A673 (cell line): Measurements from ENCODE around the gene ZNF566.

ENCODE experiments used
- EZH2 ChIP-seq: fragments of 200-600 bp; sonication (generic); IDR thresholded peaks from 2 replicates; pipeline ENCODE4 v1.6.1; 2017; ENCODE audit warnings: borderline replicate concordance, low read depth, mild to moderate bottlenecking, mixed read lengths, antibody characterized with exemption, low read length; ENCODE audit not compliant: poor library complexity, severe bottlenecking
- TF ChIP-seq, protein P1 (sequence below): fragments of 300-800, 200-600 bp; sonication (generic); conservative IDR thresholded peaks from 2 replicates; pipeline ENCODE4 v1.5.1; 2017; ENCODE audit warnings: low read depth, mild to moderate bottlenecking, antibody characterized with exemption, low read length, moderate library complexity, mixed read lengths

- TF ChIP-seq, protein P1, sequence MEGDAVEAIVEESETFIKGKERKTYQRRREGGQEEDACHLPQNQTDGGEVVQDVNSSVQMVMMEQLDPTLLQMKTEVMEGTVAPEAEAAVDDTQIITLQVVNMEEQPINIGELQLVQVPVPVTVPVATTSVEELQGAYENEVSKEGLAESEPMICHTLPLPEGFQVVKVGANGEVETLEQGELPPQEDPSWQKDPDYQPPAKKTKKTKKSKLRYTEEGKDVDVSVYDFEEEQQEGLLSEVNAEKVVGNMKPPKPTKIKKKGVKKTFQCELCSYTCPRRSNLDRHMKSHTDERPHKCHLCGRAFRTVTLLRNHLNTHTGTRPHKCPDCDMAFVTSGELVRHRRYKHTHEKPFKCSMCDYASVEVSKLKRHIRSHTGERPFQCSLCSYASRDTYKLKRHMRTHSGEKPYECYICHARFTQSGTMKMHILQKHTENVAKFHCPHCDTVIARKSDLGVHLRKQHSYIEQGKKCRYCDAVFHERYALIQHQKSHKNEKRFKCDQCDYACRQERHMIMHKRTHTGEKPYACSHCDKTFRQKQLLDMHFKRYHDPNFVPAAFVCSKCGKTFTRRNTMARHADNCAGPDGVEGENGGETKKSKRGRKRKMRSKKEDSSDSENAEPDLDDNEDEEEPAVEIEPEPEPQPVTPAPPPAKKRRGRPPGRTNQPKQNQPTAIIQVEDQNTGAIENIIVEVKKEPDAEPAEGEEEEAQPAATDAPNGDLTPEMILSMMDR = no peak
- no peak for TF ChIP-seq EZH2
These were observed 87.9 kb downstream of the ZNF566 start for GRCh38 chr19:36401475-36401874.
